ENCODE results near the gene GRAMD1B.

DNA sequence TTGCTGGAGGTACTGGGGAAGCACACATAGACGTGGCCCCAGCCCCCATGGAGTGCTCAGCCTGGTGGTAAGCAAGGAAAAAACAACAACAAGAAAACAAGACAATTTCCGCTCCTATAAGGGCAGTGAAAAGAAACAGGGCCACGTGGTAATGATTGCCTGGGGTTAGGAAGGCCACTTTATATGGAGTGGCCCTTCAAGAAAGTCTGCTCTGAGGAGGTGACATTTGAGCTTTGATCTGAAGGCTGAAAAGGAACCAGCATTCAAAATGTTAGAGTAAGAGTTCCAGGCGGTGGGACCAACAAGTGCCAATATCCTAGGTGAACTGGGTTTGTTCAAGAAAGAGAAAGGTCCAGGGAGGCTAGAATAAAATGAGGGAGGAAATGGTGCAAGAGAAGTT is 136.8 kb downstream of the GRAMD1B start:
- no peak for TF ChIP-seq POLR2A (IDR thresholded peaks at IDR 0.05)
- TF ChIP-seq, protein P1, sequence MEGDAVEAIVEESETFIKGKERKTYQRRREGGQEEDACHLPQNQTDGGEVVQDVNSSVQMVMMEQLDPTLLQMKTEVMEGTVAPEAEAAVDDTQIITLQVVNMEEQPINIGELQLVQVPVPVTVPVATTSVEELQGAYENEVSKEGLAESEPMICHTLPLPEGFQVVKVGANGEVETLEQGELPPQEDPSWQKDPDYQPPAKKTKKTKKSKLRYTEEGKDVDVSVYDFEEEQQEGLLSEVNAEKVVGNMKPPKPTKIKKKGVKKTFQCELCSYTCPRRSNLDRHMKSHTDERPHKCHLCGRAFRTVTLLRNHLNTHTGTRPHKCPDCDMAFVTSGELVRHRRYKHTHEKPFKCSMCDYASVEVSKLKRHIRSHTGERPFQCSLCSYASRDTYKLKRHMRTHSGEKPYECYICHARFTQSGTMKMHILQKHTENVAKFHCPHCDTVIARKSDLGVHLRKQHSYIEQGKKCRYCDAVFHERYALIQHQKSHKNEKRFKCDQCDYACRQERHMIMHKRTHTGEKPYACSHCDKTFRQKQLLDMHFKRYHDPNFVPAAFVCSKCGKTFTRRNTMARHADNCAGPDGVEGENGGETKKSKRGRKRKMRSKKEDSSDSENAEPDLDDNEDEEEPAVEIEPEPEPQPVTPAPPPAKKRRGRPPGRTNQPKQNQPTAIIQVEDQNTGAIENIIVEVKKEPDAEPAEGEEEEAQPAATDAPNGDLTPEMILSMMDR (IDR thresholded peaks at IDR 0.05): no peak

All from suprapubic skin (tissue), 3 donors.